ENCODE results near the gene KCND3.

The KCND3 gene

GRCh38 chr1:111982428-111982827 lies 7.0 kb downstream of the KCND3 start (continued):
- TF ChIP-seq KLF16 (tag by site-specific recombination; IDR thresholded peaks at IDR 0.05) (no peak), WT1 (tag by site-specific recombination; IDR thresholded peaks at IDR 0.05) (no peak), ZNF426 (tag by site-specific recombination; IDR thresholded peaks at IDR 0.05) (no peak), ATF2 (tag by site-specific recombination; IDR thresholded peaks at IDR 0.05; ENCODE audit: low read depth) (no peak), ZNF155 (tag by site-specific recombination; IDR thresholded peaks at IDR 0.05) (no peak)

DNA sequence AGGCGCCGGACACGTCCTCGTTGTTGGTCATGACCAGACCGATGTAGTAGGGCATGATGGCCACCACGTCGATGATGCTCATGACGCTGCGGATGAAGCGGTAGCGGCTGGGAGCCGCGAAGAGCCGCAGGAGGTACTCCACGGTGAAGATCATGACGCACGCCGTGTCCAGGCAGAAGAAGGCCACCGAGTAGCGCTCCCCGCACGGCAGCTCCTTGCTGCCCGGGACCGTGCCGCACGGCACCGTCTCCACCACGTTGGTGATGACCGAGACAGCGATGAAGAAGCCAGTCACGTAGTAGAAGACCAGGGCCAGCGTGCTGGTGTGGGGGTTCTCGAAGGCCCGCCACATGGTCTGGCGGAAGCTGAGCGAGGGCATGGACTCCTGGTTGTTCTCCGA lies 7.6 kb downstream of the KCND3 start:
- no peak overlapping the region for H3K4me3 ChIP-seq (ENCODE audit: low read depth, low read length)
- TF ChIP-seq, protein P1, sequence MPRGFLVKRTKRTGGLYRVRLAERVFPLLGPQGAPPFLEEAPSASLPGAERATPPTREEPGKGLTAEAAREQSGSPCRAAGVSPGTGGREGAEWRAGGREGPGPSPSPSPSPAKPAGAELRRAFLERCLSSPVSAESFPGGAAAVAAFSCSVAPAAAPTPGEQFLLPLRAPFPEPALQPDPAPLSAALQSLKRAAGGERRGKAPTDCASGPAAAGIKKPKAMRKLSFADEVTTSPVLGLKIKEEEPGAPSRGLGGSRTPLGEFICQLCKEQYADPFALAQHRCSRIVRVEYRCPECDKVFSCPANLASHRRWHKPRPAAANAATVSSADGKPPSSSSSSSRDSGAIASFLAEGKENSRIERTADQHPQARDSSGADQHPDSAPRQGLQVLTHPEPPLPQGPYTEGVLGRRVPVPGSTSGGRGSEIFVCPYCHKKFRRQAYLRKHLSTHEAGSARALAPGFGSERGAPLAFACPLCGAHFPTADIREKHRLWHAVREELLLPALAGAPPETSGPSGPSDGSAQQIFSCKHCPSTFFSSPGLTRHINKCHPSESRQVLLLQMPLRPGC (tag by site-specific recombination; IDR thresholded peaks at IDR 0.05), result no peak
- TF ChIP-seq MYNN (tag by site-specific recombination; IDR thresholded peaks at IDR 0.05; ENCODE audit: borderline replicate concordance) (no peak), ZNF423 (tag by site-specific recombination; IDR thresholded peaks at IDR 0.05) (no peak), ZNF629 (tag by site-specific recombination; IDR thresholded peaks at IDR 0.05) (no peak), ZNF416 (tag by site-specific recombination; IDR thresholded peaks at IDR 0.05) (no peak), ZNF174 (tag by site-specific recombination; IDR thresholded peaks at IDR 0.05) (no peak), KLF7 (tag by site-specific recombination; IDR thresholded peaks at IDR 0.05; ENCODE audit: borderline replicate concordance) (no peak), ATF2 (tag by site-specific recombination; IDR thresholded peaks at IDR 0.05; ENCODE audit: low read depth) (no peak), ZNF670 (tag by site-specific recombination; IDR thresholded peaks at IDR 0.05; ENCODE audit: low read depth) (no peak), ZNF302 (tag by site-specific recombination; IDR thresholded peaks at IDR 0.05; ENCODE audit: low read depth) (no peak), ZSCAN23 (tag by site-specific recombination; IDR thresholded peaks at IDR 0.05) (no peak), PATZ1 (tag by site-specific recombination; IDR thresholded peaks at IDR 0.05) (no peak), PBX3 (CRISPR knock-in tag; IDR thresholded peaks at IDR 0.05) (no peak), YY1 (tag by site-specific recombination; IDR thresholded peaks at IDR 0.05) (no peak)
- TF ChIP-seq, protein P2, sequence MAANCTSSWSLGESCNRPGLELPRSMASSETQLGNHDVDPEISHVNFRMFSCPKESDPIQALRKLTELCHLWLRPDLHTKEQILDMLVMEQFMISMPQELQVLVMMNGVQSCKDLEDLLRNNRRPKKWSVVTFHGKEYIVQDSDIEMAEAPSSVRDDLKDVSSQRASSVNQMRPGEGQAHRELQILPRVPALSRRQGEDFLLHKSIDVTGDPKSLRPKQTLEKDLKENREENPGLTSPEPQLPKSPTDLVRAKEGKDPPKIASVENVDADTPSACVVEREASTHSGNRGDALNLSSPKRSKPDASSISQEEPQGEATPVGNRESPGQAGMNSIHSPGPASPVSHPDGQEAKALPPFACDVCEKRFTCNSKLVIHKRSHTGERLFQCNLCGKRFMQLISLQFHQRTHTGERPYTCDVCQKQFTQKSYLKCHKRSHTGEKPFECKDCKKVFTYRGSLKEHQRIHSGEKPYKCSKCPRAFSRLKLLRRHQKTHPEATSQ (tag by site-specific recombination; IDR thresholded peaks at IDR 0.05), result no peak
- TF ChIP-seq, protein P3, sequence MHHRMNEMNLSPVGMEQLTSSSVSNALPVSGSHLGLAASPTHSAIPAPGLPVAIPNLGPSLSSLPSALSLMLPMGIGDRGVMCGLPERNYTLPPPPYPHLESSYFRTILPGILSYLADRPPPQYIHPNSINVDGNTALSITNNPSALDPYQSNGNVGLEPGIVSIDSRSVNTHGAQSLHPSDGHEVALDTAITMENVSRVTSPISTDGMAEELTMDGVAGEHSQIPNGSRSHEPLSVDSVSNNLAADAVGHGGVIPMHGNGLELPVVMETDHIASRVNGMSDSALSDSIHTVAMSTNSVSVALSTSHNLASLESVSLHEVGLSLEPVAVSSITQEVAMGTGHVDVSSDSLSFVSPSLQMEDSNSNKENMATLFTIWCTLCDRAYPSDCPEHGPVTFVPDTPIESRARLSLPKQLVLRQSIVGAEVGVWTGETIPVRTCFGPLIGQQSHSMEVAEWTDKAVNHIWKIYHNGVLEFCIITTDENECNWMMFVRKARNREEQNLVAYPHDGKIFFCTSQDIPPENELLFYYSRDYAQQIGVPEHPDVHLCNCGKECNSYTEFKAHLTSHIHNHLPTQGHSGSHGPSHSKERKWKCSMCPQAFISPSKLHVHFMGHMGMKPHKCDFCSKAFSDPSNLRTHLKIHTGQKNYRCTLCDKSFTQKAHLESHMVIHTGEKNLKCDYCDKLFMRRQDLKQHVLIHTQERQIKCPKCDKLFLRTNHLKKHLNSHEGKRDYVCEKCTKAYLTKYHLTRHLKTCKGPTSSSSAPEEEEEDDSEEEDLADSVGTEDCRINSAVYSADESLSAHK (tag by site-specific recombination; IDR thresholded peaks at IDR 0.05), result no peak
- no peaks in the 10 kb centered on the region for H3K36me3 ChIP-seq (ENCODE audit: control insufficient read depth in 2 of 2, insufficient read depth in 1 of 2, low read length in 2 of 2)
- ChIA-PET CTCF (no interaction called here), POLR2A (no interaction called here)
- H3K9me3 ChIP-seq (ENCODE audit: control insufficient read depth, insufficient read depth, low read depth, low read length), result no peaks in the 10 kb centered on the region
- peaks cover 2% of the 10 kb centered on the region for H3K4me1 ChIP-seq (ENCODE audit: control insufficient read depth, insufficient read depth, low read length)
- H3K27ac ChIP-seq (ENCODE audit: extremely low read depth, low read depth, low read length), result no peak overlapping the region
